Upper lobe of left lung (tissue), 4 donors: ENCODE measurements around the gene CCDC39.

ENCODE experiments used
- EP300 ChIP-seq, 4 donors: sonication (generic); formaldehyde crosslinking; IDR thresholded peaks; one replicate each; pipeline ENCODE4 v1.5.1; 2017; ENCODE audit warnings: antibody characterized with exemption in 4 of 4, control low read depth in 2 of 4
- POLR2A ChIP-seq, 4 donors: fragments of 450-650 bp; IDR thresholded peaks; one replicate each; pipeline ENCODE4 v1.5.1; 2016 to 2017; ENCODE audit warnings: antibody characterized with exemption in 4 of 4, mild to moderate bottlenecking in 2 of 4
- POLR2AphosphoS5 ChIP-seq, 2 donors: sonication (generic); formaldehyde crosslinking; IDR thresholded peaks; one replicate each; pipeline ENCODE4 v1.5.1; 2017; ENCODE audit warnings: antibody characterized with exemption in 2 of 2
- TF ChIP-seq, protein P1 (sequence below), 6 experiments: fragments of 450-650 bp in 4 of 6; fragments of 200-600 bp in 2 of 6; sonication (generic) in 2 of 6; IDR thresholded peaks; one replicate each; pipeline ENCODE4 v1.5.1; 2016 to 2019; ENCODE audit warnings: antibody characterized with exemption in 6 of 6

DNA sequence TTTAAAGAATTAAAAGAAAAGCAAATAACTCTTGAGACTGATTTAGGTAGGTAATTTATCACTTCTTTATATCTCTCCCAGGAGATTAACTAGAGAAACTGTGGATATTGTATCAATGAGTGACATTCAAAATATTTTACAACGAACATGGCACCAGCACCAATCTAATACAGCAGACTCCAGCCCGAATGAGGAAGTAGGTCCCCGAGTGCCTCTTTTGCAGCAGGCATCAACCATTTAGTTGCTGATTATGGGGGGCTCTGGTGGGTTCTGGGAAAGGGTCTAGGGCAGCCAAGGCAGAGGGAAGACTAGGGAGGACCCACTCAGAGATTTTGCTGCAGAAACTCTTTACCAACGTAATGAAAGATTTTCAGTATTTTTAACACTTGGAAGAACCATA lies 109.1 kb downstream of the CCDC39 start:
- TF ChIP-seq, protein P1, sequence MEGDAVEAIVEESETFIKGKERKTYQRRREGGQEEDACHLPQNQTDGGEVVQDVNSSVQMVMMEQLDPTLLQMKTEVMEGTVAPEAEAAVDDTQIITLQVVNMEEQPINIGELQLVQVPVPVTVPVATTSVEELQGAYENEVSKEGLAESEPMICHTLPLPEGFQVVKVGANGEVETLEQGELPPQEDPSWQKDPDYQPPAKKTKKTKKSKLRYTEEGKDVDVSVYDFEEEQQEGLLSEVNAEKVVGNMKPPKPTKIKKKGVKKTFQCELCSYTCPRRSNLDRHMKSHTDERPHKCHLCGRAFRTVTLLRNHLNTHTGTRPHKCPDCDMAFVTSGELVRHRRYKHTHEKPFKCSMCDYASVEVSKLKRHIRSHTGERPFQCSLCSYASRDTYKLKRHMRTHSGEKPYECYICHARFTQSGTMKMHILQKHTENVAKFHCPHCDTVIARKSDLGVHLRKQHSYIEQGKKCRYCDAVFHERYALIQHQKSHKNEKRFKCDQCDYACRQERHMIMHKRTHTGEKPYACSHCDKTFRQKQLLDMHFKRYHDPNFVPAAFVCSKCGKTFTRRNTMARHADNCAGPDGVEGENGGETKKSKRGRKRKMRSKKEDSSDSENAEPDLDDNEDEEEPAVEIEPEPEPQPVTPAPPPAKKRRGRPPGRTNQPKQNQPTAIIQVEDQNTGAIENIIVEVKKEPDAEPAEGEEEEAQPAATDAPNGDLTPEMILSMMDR (IDR thresholded peaks at IDR 0.05) = no peak
- no peak for TF ChIP-seq POLR2AphosphoS5 (IDR thresholded peaks at IDR 0.05)
- no peak for TF ChIP-seq POLR2A (IDR thresholded peaks at IDR 0.05)
- TF ChIP-seq EP300 (IDR thresholded peaks at IDR 0.05) = no peak
